GM12864 (cell line): ENCODE measurements around the gene NHLRC4.
"Not testable (repeated sequence)": the region's sequence is repeated elsewhere in the genome, so short reads cannot be mapped to it uniquely, and the experiment has no call there.

Experiments used
- DNase-seq: peaks from one replicate; pipeline ENCODE4 v3.0.0-alpha.2; 2011; ENCODE audit warnings: low read depth
- H3K4me3 ChIP-seq: 2 replicates; pipeline ENCODE4 v1.5.1; 2011; ENCODE audit warnings: mild to moderate bottlenecking, low read depth, low read length, control low read depth
- TF ChIP-seq, protein P1 (sequence below): IDR thresholded peaks from 2 replicates; pipeline ENCODE4 v1.5.1; 2011; ENCODE audit warnings: low read depth, mild to moderate bottlenecking, moderate library complexity, low read length, control low read depth, inconsistent platforms; ENCODE audit errors: missing control alignments

NHLRC4 gene

GRCh38 chr16:593807-594206 lies 27.0 kb downstream of the NHLRC4 start:
- TF ChIP-seq, protein P1, sequence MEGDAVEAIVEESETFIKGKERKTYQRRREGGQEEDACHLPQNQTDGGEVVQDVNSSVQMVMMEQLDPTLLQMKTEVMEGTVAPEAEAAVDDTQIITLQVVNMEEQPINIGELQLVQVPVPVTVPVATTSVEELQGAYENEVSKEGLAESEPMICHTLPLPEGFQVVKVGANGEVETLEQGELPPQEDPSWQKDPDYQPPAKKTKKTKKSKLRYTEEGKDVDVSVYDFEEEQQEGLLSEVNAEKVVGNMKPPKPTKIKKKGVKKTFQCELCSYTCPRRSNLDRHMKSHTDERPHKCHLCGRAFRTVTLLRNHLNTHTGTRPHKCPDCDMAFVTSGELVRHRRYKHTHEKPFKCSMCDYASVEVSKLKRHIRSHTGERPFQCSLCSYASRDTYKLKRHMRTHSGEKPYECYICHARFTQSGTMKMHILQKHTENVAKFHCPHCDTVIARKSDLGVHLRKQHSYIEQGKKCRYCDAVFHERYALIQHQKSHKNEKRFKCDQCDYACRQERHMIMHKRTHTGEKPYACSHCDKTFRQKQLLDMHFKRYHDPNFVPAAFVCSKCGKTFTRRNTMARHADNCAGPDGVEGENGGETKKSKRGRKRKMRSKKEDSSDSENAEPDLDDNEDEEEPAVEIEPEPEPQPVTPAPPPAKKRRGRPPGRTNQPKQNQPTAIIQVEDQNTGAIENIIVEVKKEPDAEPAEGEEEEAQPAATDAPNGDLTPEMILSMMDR, result no peak
- no peak for DNase-seq
- H3K4me3 ChIP-seq, result no peak overlapping the region

DNA sequence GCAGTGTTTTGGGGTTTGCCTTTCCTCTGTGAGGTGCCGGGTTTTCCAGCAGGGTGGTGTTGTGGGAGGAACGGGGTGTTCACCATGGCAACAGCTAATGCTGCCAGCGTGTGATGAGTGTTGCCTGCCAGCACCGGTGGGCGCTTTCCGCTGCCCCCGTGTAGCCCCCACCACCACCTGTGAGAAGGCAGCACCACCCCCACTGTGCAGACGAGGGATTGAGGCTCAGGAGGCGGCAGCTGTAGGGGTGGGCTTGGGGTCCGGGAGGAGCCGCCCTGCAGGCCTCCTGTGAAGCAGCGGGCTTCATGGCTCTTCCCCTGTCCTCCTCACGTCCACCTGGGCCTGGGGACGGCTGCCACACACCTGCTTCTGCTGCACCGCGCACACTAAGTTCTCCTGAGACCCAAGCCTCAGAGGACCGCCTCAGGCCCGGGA lies 28.3 kb downstream of the NHLRC4 start:
- TF ChIP-seq, protein P1, result no peak
- DNase-seq, result no peak
- H3K4me3 ChIP-seq, result no peak overlapping the region

GRCh38 chr16:595942-596735 lies 29.3 kb downstream of the NHLRC4 start:
- TF ChIP-seq, protein P1, result no peak
- H3K4me3 ChIP-seq, result no peak overlapping the region
- no peak for DNase-seq

DNA sequence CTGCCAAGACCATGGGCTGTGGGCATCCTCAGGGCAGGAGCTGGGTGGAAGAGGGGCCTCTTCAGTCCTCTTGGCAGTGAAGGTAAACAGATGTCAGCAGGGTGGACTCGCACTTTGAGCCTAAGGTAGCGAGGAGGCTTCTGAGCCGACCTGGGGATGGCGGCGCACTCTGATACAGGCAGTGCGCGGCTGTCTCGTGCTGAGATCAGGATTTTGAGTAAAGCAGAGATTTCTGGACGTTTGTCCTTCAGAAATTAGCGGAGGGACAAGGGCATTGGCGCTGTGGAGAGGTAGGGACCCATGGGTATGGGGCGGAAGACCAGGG lies 29.9 kb downstream of the NHLRC4 start:
- TF ChIP-seq, protein P1, result no peak
- H3K4me3 ChIP-seq, result no peak overlapping the region
- DNase-seq, result no peak

DNA sequence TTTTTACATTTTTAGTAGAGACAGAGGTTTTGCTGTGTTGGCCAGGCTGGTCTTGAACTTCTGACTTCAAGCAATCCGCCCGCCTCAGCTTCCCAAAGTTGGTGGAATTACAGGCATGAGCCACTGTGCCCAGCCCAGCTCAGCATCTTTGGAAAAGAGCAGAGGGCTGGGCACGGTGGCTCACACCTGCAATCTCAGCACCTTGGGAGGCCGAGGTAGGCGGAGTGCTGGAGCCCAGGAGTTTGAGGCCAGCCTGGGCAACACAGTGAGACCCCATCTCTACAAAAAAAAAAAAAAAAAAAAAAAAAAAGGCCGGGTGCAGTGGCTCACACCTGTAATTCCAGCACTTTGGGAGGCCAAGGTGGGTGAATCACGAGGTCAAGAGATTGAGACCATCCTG lies 30.9 kb downstream of the NHLRC4 start:
- DNase-seq, H3K4me3 ChIP-seq: not testable (repeated sequence)

- H3K4me3 ChIP-seq, result no peak overlapping the region
- TF ChIP-seq, protein P1, result no peak
- DNase-seq, result no peak
Measured at GRCh38 chr16:598823-599739, 32.3 kb downstream of the NHLRC4 start.

- TF ChIP-seq, protein P1, result peak; percentile 6
- H3K4me3 ChIP-seq, result no peak overlapping the region
- no peak for DNase-seq
Measured at GRCh38 chr16:600781-601180, 34.0 kb downstream of the NHLRC4 start.
